NB4 (cell line): ENCODE results near the gene ADGRL3.

ENCODE experiments used
- DNase-seq: peaks from one replicate; pipeline ENCODE4 v3.0.0; 2010; ENCODE audit warnings: low read depth
- H3K4me3 ChIP-seq: one replicate; pipeline ENCODE4 v1.5.1; 2011; ENCODE audit warnings: mild to moderate bottlenecking, low read depth, low read length, moderate library complexity
- CTCF ChIP-seq: IDR thresholded peaks from one replicate; pipeline ENCODE4 v1.5.1; 2012; ENCODE audit warnings: low read depth, low read length
- MAX ChIP-seq: IDR thresholded peaks from 2 replicates; pipeline ENCODE4 v1.6.1; 2011; ENCODE audit warnings: low read depth, low read length
- MYC ChIP-seq: IDR thresholded peaks from 2 replicates; pipeline ENCODE4 v1.6.1; 2011; ENCODE audit warnings: low read depth, low read length
- POLR2A ChIP-seq: IDR thresholded peaks from 2 replicates; pipeline ENCODE4 v1.6.1; 2011; ENCODE audit warnings: mild to moderate bottlenecking; ENCODE audit not compliant: insufficient read length; ENCODE audit errors: extremely low read depth

The ADGRL3 gene

GRCh38 chr4:61245069-61245714 is 45.1 kb downstream of the ADGRL3 start:
- TF ChIP-seq POLR2A (no peak), CTCF (no peak), MYC (no peak), MAX (no peak)
- no peak for DNase-seq

GRCh38 chr4:61246034-61246433 is 45.9 kb downstream of the ADGRL3 start:
- TF ChIP-seq MYC (no peak), MAX (no peak), POLR2A (no peak), CTCF (no peak)
- DNase-seq = no peak
- no peak overlapping the region for H3K4me3 ChIP-seq

More at GRCh38 chr4:61245069-61245714, 45.1 kb downstream of the ADGRL3 start:
- no peak overlapping the region for H3K4me3 ChIP-seq

GRCh38 chr4:61248705-61249104 is 48.6 kb downstream of the ADGRL3 start:
- TF ChIP-seq CTCF (no peak), MAX (no peak), MYC (no peak), POLR2A (no peak)
- no peak for DNase-seq
- H3K4me3 ChIP-seq = no peak overlapping the region

- DNase-seq = no peak
These were observed 51.0 kb downstream of the ADGRL3 start for GRCh38 chr4:61251129-61251528.

GRCh38 chr4:61254406-61254805 is 54.3 kb downstream of the ADGRL3 start:
- TF ChIP-seq CTCF (no peak), POLR2A (no peak), MYC (no peak)
- DNase-seq = no peak
- H3K4me3 ChIP-seq = no peak overlapping the region

More at GRCh38 chr4:61251129-61251528, 51.0 kb downstream of the ADGRL3 start:
- TF ChIP-seq POLR2A (no peak), MYC (no peak)
- H3K4me3 ChIP-seq = no peak overlapping the region

- TF ChIP-seq MYC = no peak
- no peak for TF ChIP-seq POLR2A
- no peak for TF ChIP-seq MAX
- no peak for TF ChIP-seq CTCF
- peak; percentile 57 for DNase-seq
- H3K4me3 ChIP-seq = no peak overlapping the region
These were observed 73.1 kb downstream of the ADGRL3 start for GRCh38 chr4:61273233-61273632.
